Activated CD4-positive, alpha-beta memory T cell treated with anti-CD3 and anti-CD28 coated beads, Interleukin-2, amount 10 ng/mL, durations not matched to agents 7 days and 5 days (primary cell): Measurements from ENCODE around the gene KCTD3. TPM values are rescaled to one million over a fixed set of nuclear protein-coding genes. Genes with fewer than 3 reads are reported as not detected.

Experiments
- CTCF ChIA-PET: fragments of 350-600 bp; sonication (Branson Sonifier 250); formaldehyde crosslinking; loops from one replicate; lab custom pipeline; 2021; ENCODE audit warnings: antibody characterized with exemption, inconsistent platforms; lab: Charles Lee
- POLR2A ChIA-PET: fragments of 350-600 bp; sonication (Branson Sonifier 250); formaldehyde crosslinking; loops from one replicate; lab custom pipeline; 2021; ENCODE audit warnings: antibody characterized with exemption; lab: Charles Lee
- DNase-seq: peaks from one replicate; pipeline ENCODE4 v3.0.0-alpha.2; 2020
- H3K27ac Mint-ChIP-seq: one replicate; pipeline ENCODE4 v1.8.0; 2021; ENCODE audit warnings: mild to moderate bottlenecking, mixed read lengths
- H3K27me3 Mint-ChIP-seq: one replicate; pipeline ENCODE4 v1.8.0; 2021; ENCODE audit warnings: mixed read lengths
- H3K36me3 Mint-ChIP-seq: one replicate; pipeline ENCODE4 v1.8.0; 2021; ENCODE audit warnings: low read depth, mixed read lengths
- H3K4me1 Mint-ChIP-seq: one replicate; pipeline ENCODE4 v1.8.0; 2021; ENCODE audit warnings: mixed read lengths
- H3K4me3 Mint-ChIP-seq: one replicate; pipeline ENCODE4 v1.8.0; 2021; ENCODE audit warnings: mild to moderate bottlenecking, mixed read lengths
- H3K9me3 Mint-ChIP-seq: one replicate; pipeline ENCODE4 v1.8.0; 2021; ENCODE audit warnings: mixed read lengths
- total RNA-seq, 2 experiments: library from RNA; stranded (reverse); gene quantifications; one replicate each; pipeline ENCODE4 v1.2.3, GENCODE V29; 2021

Gene KCTD3
- total RNA-seq, 2 experiments from 2014 or later, result 3.4 TPM

DNA sequence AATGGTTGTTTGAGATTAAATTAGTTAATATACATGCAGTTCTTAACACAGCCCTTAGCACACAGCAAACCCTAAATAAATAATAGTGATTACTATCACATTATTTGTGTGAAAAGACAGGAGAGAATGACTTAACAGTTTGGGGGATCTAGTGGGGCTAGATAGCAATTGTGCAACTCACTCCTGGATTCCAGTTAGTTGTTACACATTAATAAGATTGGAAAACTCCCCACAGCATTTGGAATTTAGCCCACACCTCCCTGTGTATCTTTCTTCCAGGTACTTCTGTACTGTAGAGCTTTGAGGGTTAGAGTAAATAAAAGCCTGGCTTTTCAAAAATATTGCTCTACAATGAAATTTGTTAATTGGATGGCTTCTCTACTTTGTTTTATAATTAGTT lies 93.2 kb downstream of the KCTD3 start:
- no peaks in the 10 kb centered on the region for H3K27me3 Mint-ChIP-seq
- ChIA-PET CTCF (no interaction called here), POLR2A (no interaction called here)
- no peak for DNase-seq
- H3K4me3 Mint-ChIP-seq, result no peak overlapping the region
- H3K36me3 Mint-ChIP-seq, result no peaks in the 10 kb centered on the region
- no peak overlapping the region for H3K27ac Mint-ChIP-seq
- H3K4me1 Mint-ChIP-seq, result no peaks in the 10 kb centered on the region
- H3K9me3 Mint-ChIP-seq, result no peaks in the 10 kb centered on the region

DNA sequence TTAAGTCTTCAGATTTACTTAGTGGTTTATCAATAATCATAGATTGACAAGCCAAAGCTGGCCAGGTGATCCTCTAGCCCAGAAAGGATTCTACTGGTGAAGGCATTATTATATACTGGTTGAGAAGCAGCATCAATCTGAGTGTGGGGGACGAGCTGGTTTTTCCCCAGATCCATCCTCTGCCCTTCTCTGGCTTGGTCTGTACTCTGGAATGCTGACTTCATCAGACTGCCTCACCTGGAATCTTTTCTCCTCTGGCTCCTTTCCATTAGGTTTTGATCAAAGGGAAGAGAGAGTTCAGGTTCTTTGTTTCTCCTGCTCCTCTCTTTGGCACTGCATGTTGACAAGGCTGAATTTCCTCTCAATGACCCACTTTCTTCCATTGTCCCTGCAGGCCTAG lies 93.9 kb downstream of the KCTD3 start:
- H3K4me3 Mint-ChIP-seq, result no peak overlapping the region
- no peaks in the 10 kb centered on the region for H3K4me1 Mint-ChIP-seq
- H3K27ac Mint-ChIP-seq, result no peak overlapping the region
- ChIA-PET CTCF (no interaction called here), POLR2A (no interaction called here)
- no peak for DNase-seq
- H3K9me3 Mint-ChIP-seq, result no peaks in the 10 kb centered on the region
- no peaks in the 10 kb centered on the region for H3K36me3 Mint-ChIP-seq
- H3K27me3 Mint-ChIP-seq, result no peaks in the 10 kb centered on the region

DNA sequence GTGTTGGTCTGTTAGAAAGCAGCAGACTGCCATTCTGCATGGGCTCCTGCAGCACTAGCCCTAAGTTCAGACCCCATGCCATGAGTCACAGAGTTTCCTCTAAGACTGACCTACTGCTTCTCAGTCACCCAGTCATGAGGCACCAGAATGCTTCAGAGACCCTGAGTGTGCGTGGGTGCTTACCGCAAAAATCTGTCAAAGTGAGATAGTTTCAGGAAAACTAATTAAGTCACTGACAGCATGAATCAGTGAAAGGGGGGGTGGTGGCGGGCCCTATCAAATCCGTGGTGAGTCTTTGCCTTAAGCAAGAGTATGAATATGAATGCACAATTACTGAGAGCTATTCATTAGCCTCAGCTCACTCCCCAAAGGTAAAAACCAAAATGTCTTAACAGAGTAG lies 98.1 kb downstream of the KCTD3 start:
- no peaks in the 10 kb centered on the region for H3K4me1 Mint-ChIP-seq
- no peak overlapping the region for H3K27ac Mint-ChIP-seq
- POLR2A ChIA-PET, result no interaction called here
- CTCF ChIA-PET, result no interaction called here
- no peak for DNase-seq
- H3K4me3 Mint-ChIP-seq, result no peak overlapping the region
- H3K27me3 Mint-ChIP-seq, result no peaks in the 10 kb centered on the region
- H3K36me3 Mint-ChIP-seq, result no peaks in the 10 kb centered on the region
- H3K9me3 Mint-ChIP-seq, result no peaks in the 10 kb centered on the region

DNA sequence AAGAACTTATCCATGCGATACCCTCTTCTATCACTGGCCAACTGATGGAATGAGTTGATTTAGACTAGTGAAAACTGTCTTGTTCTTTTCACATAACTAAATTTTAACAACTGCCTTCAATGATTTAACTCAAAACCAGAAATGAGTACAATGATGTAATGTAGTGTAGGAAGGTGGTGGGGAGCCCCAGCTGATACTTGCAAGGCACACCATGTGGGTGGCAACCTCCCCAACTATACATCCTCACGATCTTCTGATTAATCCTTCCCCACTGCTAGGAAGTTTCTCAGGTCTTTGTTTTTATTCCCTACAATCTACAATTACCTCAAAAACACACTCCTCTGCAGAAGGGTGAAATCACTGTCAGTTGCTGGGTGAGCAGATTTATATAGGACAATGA lies 100.7 kb downstream of the KCTD3 start:
- ChIA-PET POLR2A (no interaction called here), CTCF (no interaction called here)
- H3K36me3 Mint-ChIP-seq, result no peaks in the 10 kb centered on the region
- no peak for DNase-seq
- no peaks in the 10 kb centered on the region for H3K9me3 Mint-ChIP-seq
- no peak overlapping the region for H3K27ac Mint-ChIP-seq
- H3K4me3 Mint-ChIP-seq, result no peak overlapping the region
- H3K27me3 Mint-ChIP-seq, result no peaks in the 10 kb centered on the region
- H3K4me1 Mint-ChIP-seq, result no peaks in the 10 kb centered on the region

DNA sequence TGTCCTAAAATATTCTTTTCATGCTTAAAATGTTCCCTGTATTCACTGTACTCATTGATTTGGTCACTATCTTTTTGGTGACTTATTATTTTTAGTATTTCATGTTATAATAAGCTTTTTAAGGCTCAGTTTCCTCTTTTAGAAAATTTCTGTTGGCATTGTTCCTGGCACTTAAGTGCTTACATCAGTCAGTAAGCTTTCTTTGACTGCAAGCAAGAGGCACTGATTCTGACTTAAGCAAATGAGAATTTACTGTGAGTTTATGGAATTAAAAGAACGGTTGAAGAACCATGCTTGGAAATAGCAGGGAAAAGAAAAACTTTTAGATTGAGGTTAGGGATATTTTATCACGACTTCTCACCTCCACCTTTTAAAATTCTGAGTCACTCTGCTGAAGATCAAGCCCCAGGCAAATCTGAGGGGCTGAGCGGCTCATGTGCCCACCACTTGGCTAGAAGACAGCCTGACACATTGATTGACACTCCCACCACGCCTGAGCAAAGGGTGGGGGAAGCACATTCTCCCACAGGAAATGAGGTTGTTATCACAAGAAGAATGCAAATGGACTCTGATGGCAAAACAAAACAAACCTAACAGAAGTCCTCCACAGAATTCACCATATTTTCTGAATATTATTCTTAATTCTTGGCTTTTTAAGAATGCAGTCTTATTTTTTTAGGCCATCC lies 102.8 kb downstream of the KCTD3 start:
- no peak for DNase-seq
- no peaks in the 10 kb centered on the region for H3K27me3 Mint-ChIP-seq
- H3K27ac Mint-ChIP-seq, result no peak overlapping the region
- no peak overlapping the region for H3K4me3 Mint-ChIP-seq
- ChIA-PET CTCF (no interaction called here), POLR2A (no interaction called here)
- H3K36me3 Mint-ChIP-seq, result no peaks in the 10 kb centered on the region
- no peaks in the 10 kb centered on the region for H3K4me1 Mint-ChIP-seq
- H3K9me3 Mint-ChIP-seq, result no peaks in the 10 kb centered on the region
